ENCODE data around the gene PLAC8L1.

The PLAC8L1 gene

DNA sequence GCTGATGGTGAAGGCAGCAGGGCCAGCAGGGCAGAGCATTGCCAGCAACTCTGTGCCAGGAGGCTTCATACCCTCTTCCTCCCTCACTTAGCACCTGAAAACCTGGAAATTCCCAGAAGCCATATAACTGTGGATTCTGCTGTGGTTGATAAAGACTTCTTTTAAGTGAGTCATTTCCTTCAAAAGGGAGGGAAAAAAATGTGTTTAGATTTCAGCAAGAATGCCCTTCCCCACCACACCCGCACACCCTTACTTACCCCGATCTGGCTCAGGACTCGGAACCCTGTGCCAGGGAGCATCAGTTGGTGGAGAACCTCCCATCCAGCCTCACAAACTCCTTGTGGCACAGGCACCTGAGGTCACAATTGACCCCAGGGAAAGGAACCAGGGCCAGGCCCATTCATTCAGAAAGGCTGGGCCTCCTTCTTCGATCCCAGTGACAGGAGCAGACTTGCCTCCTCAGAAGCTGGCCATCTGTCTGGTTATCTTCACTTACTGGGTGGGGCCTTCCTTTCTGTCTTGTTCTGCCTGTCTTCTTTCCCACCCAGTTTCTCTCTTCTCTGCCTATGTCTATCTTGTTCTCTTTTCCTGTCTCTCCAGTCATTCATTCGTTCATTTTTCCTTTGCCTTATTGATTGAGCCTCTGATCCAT is 62.6 kb downstream of the PLAC8L1 start:
- no peak for DNase-seq (ENCODE audit: low read depth in 3 of 3)

DNA sequence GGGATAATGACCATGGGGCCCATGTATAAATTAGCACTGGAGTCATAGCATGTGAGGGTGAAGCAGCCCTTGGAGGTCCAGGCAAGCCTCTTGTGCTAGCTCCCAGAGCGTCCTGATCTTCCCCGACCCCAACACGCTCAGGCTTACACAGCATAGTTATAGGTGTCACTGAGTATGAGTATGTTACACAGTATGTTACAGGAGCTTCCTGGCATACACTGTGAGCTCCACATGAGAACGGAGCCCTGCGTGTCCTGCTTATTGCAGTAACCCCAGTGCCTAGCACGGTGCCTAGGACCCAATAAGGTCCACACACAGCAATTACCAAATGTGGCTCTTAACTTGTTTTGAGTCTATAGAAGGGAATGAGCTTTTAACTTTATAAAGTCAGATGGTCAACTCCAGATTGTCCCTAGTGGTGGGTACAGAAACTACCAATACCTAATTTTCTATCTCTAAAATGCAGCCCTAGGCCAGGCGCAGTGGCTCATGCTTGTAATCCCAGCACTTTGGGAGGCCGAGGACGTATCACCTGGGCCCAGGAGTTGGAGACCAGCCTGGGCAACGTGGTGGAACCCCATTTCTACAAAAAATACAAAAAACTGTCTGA is 64.1 kb downstream of the PLAC8L1 start:
- DNase-seq (ENCODE audit: low read depth in 3 of 3), result no peak

DNA sequence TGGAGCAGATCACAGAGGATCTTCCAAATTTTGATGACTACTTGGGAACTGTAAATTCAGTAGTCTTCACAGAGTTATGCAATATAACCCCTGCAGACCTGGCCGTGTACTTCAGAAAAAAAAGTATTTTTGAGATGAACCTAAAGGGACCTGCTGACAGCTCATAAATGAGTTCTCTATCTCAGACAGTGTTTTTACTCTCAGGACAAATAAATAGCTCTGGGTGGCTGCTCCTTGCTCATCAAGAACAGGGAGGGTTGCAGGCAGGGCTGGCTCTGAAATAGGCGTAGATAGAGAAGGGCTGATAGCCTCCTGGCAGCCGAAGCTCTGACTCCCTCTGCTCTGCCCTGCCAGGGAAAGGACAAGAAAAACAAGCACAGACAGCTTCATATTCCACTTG is 64.8 kb downstream of the PLAC8L1 start:
- no peak for DNase-seq (ENCODE audit: low read depth in 3 of 3)

DNA sequence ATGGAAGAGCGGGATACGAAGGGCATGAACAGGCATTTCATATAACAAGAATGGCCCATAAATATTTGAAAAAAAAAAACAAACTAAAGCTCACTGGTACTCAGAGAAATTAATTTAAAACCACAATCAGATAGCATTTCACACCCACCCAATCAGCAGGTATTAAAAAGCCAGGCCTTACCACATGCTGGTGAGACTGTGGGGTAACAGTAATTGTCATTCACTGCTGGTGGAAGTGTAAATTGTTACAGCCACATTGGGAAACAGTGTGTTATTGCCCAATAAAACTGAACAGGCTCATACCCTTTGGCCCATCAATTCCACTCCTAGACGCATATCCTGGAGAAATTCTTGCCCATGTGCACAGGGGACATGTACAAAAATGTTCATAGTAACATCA is 66.0 kb downstream of the PLAC8L1 start:
- DNase-seq (ENCODE audit: low read depth in 3 of 3), result no peak

DNA sequence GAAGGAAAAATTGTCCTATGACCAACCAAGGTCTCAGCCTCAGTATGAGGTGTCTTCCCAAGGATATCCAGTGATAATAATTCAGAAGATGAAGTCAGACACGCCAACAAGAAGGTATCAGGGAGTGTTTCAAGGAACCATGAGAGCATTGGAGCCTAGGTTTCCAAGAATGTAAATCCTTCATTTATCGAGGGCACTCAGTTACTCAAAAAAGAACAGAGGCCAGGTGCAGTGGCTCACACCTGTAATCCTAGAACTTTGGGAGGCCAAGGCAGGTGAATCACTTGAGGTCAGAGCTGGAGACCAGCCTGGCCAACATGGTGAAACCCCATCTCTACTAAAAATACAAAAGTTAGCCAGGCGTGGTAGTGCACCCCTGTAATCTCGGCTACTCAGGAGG is 70.8 kb downstream of the PLAC8L1 start:
- no peak for DNase-seq (ENCODE audit: low read depth in 3 of 3)
